ENCODE measurements around the gene SYCP2L. TPM values are rescaled to one million over a fixed set of nuclear protein-coding genes. Genes with fewer than 3 reads are reported as not detected.
A peak's percentile ranks its signal among the peaks of the same experiment; 100 is the strongest.
"Not testable (repeated sequence)": the region's sequence is repeated elsewhere in the genome, so short reads cannot be mapped to it uniquely, and the experiment has no call there.

SYCP2L gene
- total and polyA plus RNA-seq, 3 experiments from 2014 or later: not detected

DNA sequence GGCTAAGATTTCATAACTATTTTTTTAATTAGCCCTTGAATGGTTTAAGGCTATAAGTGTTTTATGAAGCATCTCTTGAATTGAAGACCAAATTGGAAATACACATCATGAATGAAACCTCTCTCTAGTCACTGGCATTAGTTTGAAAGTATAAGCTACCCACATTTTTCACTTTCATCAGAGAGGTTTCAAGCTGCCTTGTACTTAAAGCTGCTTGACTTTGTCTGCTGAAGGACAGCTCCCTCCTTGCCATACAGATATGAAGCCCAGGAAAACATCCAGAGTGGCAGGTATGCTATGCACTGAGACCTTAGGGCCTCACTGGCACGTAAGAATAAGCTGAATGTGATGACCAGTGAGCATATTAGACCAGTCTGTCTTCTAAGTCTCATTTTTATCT lies 94.6 kb downstream of the SYCP2L start:
- Mint-ChIP-seq H3K4me1 (no peaks in the 10 kb centered on the region), H3K36me3 (no peaks in the 10 kb centered on the region), H3K27me3 (peaks cover 0 to 12% of the 10 kb centered on the region in 2 donors), H3K9me3 (peaks cover 0 to 6% (median 0%) of the 10 kb centered on the region in 5 donors), H3K4me3 (no peak overlapping the region), H3K27ac (no peak overlapping the region)
- Histone ChIP-seq H3K27ac (ENCODE audit: low read depth, low read length) (no peak overlapping the region), H3K4me1 (ENCODE audit: insufficient read depth, low read length) (no peaks in the 10 kb centered on the region), H3K36me3 (ENCODE audit: insufficient read depth, low read length) (no peaks in the 10 kb centered on the region), H3K4me3 (ENCODE audit: low read length) (no peak overlapping the region), H3K27me3 (ENCODE audit: insufficient read depth, low read length, poor library complexity, severe bottlenecking) (no peaks in the 10 kb centered on the region), H3K9me3 (ENCODE audit: low read length) (no peaks in the 10 kb centered on the region)
- no peak for DNase-seq
- ChIA-PET POLR2A (no interaction called here), CTCF (no interaction called here)

DNA sequence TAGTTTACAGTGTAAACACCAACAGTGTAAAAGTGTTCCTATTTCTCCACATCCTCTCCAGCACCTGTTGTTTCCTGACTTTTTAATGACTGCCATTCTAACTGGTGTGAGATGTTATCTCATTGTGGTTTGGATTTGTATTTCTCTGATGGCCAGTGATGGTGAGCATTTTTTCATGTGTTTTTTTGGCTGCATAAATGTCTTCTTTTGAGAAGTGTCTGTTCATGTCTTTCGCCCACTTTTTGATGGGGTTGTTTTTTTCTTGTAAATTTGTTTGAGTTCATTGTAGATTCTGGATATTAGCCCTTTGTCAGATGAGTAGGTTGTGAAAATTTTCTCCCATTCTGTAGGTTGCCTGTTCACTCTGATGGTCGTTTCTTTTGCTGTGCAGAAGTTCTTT lies 98.1 kb downstream of the SYCP2L start:
- H3K27me3 ChIP-seq (ENCODE audit: insufficient read depth, low read length, poor library complexity, severe bottlenecking); H3K9me3 ChIP-seq (ENCODE audit: low read length); H3K36me3 Mint-ChIP-seq; H3K4me1 Mint-ChIP-seq; H3K36me3 ChIP-seq (ENCODE audit: insufficient read depth, low read length); H3K27ac ChIP-seq (ENCODE audit: low read depth, low read length); H3K9me3 Mint-ChIP-seq; H3K4me3 ChIP-seq (ENCODE audit: low read length); CTCF ChIA-PET; H3K4me3 Mint-ChIP-seq; H3K4me1 ChIP-seq (ENCODE audit: insufficient read depth, low read length); DNase-seq; POLR2A ChIA-PET; H3K27ac Mint-ChIP-seq: not testable (repeated sequence)
- peaks cover 6 to 13% of the 10 kb centered on the region in 2 donors for H3K27me3 Mint-ChIP-seq

DNA sequence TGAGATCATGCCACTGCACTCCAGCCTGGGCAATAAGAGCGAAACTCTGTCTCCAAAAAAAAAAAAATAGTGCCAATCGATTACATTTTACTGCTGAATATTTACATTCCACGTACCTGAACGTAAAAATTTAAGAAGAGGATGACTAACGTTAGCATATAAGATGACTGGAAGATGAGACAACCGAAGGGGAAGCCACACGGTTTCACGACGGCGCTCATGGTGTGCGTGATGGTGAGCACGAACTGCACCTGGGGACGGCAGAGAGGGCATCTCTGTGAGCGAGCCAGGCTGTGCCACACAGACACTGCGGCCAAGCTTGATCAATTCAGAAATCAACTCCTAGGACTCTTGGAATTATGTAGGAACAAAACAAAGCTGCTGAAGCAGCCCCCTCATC lies 102.7 kb downstream of the SYCP2L start:
- H3K9me3 ChIP-seq (ENCODE audit: low read length): no peaks in the 10 kb centered on the region
- ChIA-PET CTCF (no interaction called here), POLR2A (no interaction called here)
- H3K27ac Mint-ChIP-seq: peak overlapping the region in 1 of 8 donors; percentile 21
- H3K4me1 ChIP-seq (ENCODE audit: insufficient read depth, low read length): no peaks in the 10 kb centered on the region
- no peaks in the 10 kb centered on the region for H3K36me3 Mint-ChIP-seq
- no peak overlapping the region for H3K4me3 Mint-ChIP-seq
- H3K9me3 Mint-ChIP-seq: peaks cover 0 to 6% (median 0%) of the 10 kb centered on the region in 5 donors
- H3K27ac ChIP-seq (ENCODE audit: low read depth, low read length): no peak overlapping the region
- DNase-seq: no peak
- no peak overlapping the region for H3K4me3 ChIP-seq (ENCODE audit: low read length)
- no peaks in the 10 kb centered on the region for H3K4me1 Mint-ChIP-seq
- H3K36me3 ChIP-seq (ENCODE audit: insufficient read depth, low read length): no peaks in the 10 kb centered on the region
- no peaks in the 10 kb centered on the region for H3K27me3 ChIP-seq (ENCODE audit: insufficient read depth, low read length, poor library complexity, severe bottlenecking)
- peaks cover 10 to 20% of the 10 kb centered on the region in 2 donors for H3K27me3 Mint-ChIP-seq

DNA sequence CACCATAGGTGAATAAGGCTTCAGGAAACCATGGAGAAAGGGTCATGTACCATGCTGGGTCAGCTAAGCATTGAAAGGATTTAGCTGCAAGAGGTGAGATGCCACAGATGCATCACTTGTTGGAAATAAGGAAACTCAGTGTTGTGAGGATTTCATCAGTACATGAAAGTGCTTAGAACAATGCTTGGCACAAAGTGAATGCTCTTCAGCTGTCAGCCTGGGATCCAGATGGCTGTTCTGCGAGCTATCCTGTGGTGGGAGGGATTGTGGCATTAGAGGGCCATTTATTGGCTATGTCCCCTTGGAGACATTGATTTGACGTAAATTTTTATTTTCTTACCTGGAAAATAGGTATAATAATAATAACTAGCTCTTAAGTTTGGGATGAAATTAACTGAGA lies 104.3 kb downstream of the SYCP2L start:
- POLR2A ChIA-PET: no interaction called here
- Histone ChIP-seq H3K27me3 (ENCODE audit: insufficient read depth, low read length, poor library complexity, severe bottlenecking) (no peaks in the 10 kb centered on the region), H3K36me3 (ENCODE audit: insufficient read depth, low read length) (no peaks in the 10 kb centered on the region), H3K9me3 (ENCODE audit: low read length) (no peaks in the 10 kb centered on the region), H3K27ac (ENCODE audit: low read depth, low read length) (no peak overlapping the region), H3K4me1 (ENCODE audit: insufficient read depth, low read length) (no peaks in the 10 kb centered on the region), H3K4me3 (ENCODE audit: low read length) (no peak overlapping the region)
- CTCF ChIA-PET: no interaction called here
- Mint-ChIP-seq H3K27ac (no peak overlapping the region), H3K36me3 (no peaks in the 10 kb centered on the region), H3K4me1 (no peaks in the 10 kb centered on the region), H3K27me3 (peaks cover 10 to 20% of the 10 kb centered on the region in 2 donors), H3K4me3 (no peak overlapping the region), H3K9me3 (peaks cover 0 to 3% (median 0%) of the 10 kb centered on the region in 5 donors)
- no peak for DNase-seq

DNA sequence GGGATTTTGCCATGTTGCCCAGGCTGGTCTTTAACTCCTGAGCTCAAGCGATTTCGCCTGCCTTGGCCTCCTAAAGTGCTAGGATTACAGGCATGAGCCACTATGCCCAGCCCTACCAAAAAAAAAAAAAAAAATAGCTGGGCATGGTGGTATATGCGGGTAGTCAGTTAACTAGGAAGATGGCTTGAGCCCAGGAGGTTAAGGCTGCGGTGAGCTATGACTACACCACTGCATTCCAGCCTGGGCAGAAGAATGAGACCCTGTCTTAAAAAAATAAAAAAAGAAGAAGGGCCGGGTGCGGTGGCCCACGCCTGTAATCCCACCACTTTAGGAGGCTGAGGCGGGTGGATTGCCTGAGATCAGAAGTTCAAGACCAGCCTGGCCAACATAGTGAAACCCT lies 107.0 kb downstream of the SYCP2L start:
- Mint-ChIP-seq H3K27me3 (peaks cover 7 to 15% of the 10 kb centered on the region in 2 donors), H3K4me3 (no peak overlapping the region), H3K36me3 (no peaks in the 10 kb centered on the region), H3K9me3 (no peaks in the 10 kb centered on the region), H3K27ac (peak overlapping the region in 1 of 8 donors; percentile 57), H3K4me1 (no peaks in the 10 kb centered on the region)
- ChIA-PET POLR2A (no interaction called here), CTCF (interaction anchor here (0.6 kb wide), 1 partner anchor 10 kb away, joined by 3 read pairs; no protein-coding TSS in a partner anchor)
- H3K36me3 ChIP-seq (ENCODE audit: insufficient read depth, low read length): no peaks in the 10 kb centered on the region
- no peak for DNase-seq
- H3K4me3 ChIP-seq (ENCODE audit: low read length): no peak overlapping the region
- H3K9me3 ChIP-seq (ENCODE audit: low read length): no peaks in the 10 kb centered on the region
- H3K27ac ChIP-seq (ENCODE audit: low read depth, low read length): no peak overlapping the region
- H3K4me1 ChIP-seq (ENCODE audit: insufficient read depth, low read length): no peaks in the 10 kb centered on the region
- no peaks in the 10 kb centered on the region for H3K27me3 ChIP-seq (ENCODE audit: insufficient read depth, low read length, poor library complexity, severe bottlenecking)

DNA sequence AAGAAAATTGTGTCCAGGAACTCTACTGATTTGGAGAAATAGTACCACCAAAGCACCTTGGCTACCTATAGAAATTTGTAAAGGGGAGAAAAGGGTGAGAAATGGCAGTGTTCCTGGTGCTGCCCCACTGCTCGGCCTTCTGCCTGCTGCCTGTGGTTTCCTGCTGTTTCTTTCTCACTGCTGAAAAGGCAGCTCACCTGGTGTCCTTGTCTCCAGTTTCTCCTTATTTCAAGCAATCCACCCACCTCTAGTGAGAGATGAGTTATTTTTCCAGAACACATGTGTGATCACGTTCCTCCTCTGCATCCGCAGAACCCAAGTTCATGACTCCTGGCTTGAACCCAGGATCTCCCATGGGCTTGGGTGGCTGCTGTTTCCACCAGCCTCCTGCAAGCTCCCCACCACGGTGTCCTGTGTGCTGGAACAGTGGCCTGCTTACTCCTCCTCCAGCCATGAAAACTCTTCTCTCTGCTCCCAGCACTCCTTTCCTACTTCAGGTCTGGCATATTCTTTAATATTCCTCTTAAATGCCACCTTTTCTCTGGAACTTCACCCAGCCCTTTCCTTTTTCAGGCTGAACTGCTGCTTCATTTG lies 108.4 kb downstream of the SYCP2L start:
- Mint-ChIP-seq H3K4me1 (no peaks in the 10 kb centered on the region), H3K27ac (peak overlapping the region in 1 of 8 donors; percentile 8), H3K4me3 (no peak overlapping the region), H3K27me3 (peaks cover 4 to 19% of the 10 kb centered on the region in 2 donors), H3K36me3 (no peaks in the 10 kb centered on the region), H3K9me3 (no peaks in the 10 kb centered on the region)
- no peak for DNase-seq
- no peaks in the 10 kb centered on the region for H3K9me3 ChIP-seq (ENCODE audit: low read length)
- POLR2A ChIA-PET: no interaction called here
- no peaks in the 10 kb centered on the region for H3K4me1 ChIP-seq (ENCODE audit: insufficient read depth, low read length)
- H3K36me3 ChIP-seq (ENCODE audit: insufficient read depth, low read length): no peaks in the 10 kb centered on the region
- CTCF ChIA-PET: no interaction called here
- H3K27ac ChIP-seq (ENCODE audit: low read depth, low read length): no peak overlapping the region
- H3K27me3 ChIP-seq (ENCODE audit: insufficient read depth, low read length, poor library complexity, severe bottlenecking): no peaks in the 10 kb centered on the region
- no peak overlapping the region for H3K4me3 ChIP-seq (ENCODE audit: low read length)

DNA sequence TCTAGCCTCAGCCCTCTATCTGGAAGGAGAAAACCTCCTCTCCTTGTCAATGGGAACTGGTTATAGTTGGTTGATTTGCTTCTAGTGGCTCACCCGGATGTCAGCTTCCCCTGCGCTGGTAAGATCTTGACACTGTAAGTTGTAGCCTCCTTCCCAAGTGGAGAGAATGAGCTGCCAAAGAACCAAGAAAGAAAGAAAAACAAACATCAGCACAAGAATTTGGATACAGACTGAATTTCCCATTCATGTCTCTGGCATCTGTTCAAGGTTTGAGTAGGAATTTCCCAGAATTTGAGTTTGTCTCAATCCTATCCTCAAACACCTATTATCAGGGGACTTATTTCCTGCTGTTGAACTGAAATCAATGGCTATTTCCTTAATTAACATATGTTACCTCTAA lies 113.1 kb downstream of the SYCP2L start:
- H3K27me3 ChIP-seq (ENCODE audit: insufficient read depth, low read length, poor library complexity, severe bottlenecking): no peaks in the 10 kb centered on the region
- no peaks in the 10 kb centered on the region for H3K4me1 ChIP-seq (ENCODE audit: insufficient read depth, low read length)
- ChIA-PET CTCF (no interaction called here), POLR2A (no interaction called here)
- no peak overlapping the region for H3K27ac Mint-ChIP-seq
- no peak overlapping the region for H3K4me3 ChIP-seq (ENCODE audit: low read length)
- no peaks in the 10 kb centered on the region for H3K36me3 ChIP-seq (ENCODE audit: insufficient read depth, low read length)
- H3K4me1 Mint-ChIP-seq: no peaks in the 10 kb centered on the region
- H3K4me3 Mint-ChIP-seq: no peak overlapping the region
- H3K27ac ChIP-seq (ENCODE audit: low read depth, low read length): no peak overlapping the region
- peaks cover 0 to 2% (median 0%) of the 10 kb centered on the region in 5 donors for H3K9me3 Mint-ChIP-seq
- no peak for DNase-seq
- no peaks in the 10 kb centered on the region for H3K9me3 ChIP-seq (ENCODE audit: low read length)
- H3K27me3 Mint-ChIP-seq: peaks cover 4 to 25% of the 10 kb centered on the region in 2 donors
- H3K36me3 Mint-ChIP-seq: no peaks in the 10 kb centered on the region

DNA sequence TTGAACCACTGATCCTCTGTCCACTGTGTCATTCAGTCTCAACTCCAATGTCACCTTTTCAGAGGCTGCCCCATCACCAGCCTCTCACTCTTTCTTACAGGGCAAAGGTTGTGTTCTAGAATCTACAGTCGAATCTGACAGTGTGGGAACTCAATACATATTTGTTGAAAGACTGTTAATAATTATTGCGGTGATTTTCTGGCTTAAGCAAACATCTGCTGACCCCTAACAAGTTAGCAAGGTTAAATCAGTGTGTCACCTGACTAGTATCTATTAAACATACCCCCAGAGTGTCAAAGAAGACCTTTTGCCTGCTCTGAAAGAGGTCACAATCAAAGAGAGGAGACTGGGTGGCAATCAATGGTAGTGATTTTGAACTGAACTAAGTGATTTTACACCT lies 115.3 kb downstream of the SYCP2L start:
- Mint-ChIP-seq H3K4me3 (no peak overlapping the region), H3K9me3 (peaks cover 0 to 2% (median 0%) of the 10 kb centered on the region in 5 donors), H3K27me3 (peaks cover 4 to 25% of the 10 kb centered on the region in 2 donors), H3K36me3 (no peaks in the 10 kb centered on the region), H3K27ac (no peak overlapping the region), H3K4me1 (no peaks in the 10 kb centered on the region)
- ChIA-PET POLR2A (no interaction called here), CTCF (no interaction called here)
- Histone ChIP-seq H3K9me3 (ENCODE audit: low read length) (no peaks in the 10 kb centered on the region), H3K27ac (ENCODE audit: low read depth, low read length) (no peak overlapping the region), H3K36me3 (ENCODE audit: insufficient read depth, low read length) (no peaks in the 10 kb centered on the region), H3K4me1 (ENCODE audit: insufficient read depth, low read length) (no peaks in the 10 kb centered on the region), H3K4me3 (ENCODE audit: low read length) (no peak overlapping the region), H3K27me3 (ENCODE audit: insufficient read depth, low read length, poor library complexity, severe bottlenecking) (no peaks in the 10 kb centered on the region)
- no peak for DNase-seq

DNA sequence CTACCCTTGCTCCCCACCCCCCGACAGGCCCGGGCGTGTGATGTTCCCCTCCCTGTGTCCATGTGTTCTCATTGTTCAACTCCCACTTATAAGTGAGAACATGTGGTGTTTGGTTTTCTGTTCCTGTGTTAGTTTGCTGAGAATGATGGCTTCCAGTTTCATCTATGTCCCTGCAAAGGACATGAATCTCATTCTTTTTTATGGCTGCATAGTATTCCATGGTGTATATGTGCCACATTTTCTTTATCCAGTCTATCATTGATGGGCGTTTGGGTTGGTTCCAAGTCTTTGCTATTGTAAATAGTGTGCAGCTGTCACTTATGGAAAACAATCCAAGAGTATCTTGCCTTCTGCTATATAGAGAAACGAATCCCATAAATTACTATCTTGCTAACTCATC lies 116.4 kb downstream of the SYCP2L start:
- H3K36me3 Mint-ChIP-seq: not testable (repeated sequence)

More for the DNA sequence above, 116.4 kb downstream of the SYCP2L start:
- H3K4me3 ChIP-seq (ENCODE audit: low read length); H3K36me3 ChIP-seq (ENCODE audit: insufficient read depth, low read length); H3K27me3 ChIP-seq (ENCODE audit: insufficient read depth, low read length, poor library complexity, severe bottlenecking); CTCF ChIA-PET; H3K27ac Mint-ChIP-seq; H3K4me3 Mint-ChIP-seq; H3K9me3 ChIP-seq (ENCODE audit: low read length); POLR2A ChIA-PET; H3K4me1 Mint-ChIP-seq; DNase-seq; H3K4me1 ChIP-seq (ENCODE audit: insufficient read depth, low read length); H3K9me3 Mint-ChIP-seq; H3K27ac ChIP-seq (ENCODE audit: low read depth, low read length): not testable (repeated sequence)
- peaks cover 6 to 25% of the 10 kb centered on the region in 2 donors for H3K27me3 Mint-ChIP-seq
